ENCODE data around the gene RAB17.

RAB17 gene

DNA sequence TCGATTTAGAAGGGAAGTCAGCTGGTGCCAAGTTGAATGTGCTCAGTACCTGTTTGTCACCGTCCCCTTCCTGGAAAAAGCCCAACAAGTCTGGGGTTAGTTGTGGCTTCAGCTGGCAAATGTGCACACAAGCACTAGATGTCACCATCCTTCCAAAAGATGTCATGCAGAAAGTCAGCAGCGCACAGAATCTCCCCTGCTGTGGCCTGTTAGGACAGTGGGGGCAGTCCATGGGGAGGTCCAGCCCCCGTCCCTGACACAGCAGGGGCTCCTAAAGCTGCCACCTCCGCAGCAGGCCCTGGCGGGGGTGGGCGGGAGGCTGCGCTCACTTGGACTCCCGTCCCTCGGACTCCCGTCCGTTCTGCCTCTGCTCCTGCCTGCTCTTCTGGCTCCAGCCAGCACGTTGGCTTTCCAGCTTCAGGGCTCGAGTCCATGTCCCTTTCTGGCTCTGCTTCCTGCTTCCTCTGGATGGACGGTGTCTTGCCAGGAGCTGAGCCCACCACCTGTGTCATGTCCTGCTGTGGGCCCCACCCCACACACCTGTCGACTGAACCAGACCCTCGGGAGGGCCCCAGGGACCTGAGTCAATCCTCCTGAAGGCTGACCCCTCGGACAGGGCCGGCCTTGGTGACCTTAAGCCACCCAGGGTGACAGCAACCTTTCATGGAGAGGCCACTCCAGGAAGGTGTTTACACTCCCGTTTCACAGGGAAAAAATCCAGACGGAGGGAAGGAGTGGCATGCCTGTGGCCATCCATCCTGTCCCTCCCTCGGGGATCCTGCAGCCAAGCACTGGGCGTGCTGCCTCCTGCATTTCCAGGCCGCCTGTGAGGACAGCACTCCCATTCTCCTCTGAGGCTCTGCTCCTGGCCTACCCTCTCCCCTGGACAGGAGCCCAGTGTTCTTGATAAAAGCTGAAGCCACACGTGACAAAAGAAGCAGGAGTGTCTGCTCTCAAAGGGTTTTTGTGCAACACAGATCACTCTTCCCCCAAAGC, 8.5 kb downstream of the RAB17 start:
- peak; percentile 52 for DNase-seq (ENCODE audit: low read depth)
- H3K4me3 ChIP-seq (ENCODE audit: low read length) = no peak overlapping the region
- TF ChIP-seq, protein P1, sequence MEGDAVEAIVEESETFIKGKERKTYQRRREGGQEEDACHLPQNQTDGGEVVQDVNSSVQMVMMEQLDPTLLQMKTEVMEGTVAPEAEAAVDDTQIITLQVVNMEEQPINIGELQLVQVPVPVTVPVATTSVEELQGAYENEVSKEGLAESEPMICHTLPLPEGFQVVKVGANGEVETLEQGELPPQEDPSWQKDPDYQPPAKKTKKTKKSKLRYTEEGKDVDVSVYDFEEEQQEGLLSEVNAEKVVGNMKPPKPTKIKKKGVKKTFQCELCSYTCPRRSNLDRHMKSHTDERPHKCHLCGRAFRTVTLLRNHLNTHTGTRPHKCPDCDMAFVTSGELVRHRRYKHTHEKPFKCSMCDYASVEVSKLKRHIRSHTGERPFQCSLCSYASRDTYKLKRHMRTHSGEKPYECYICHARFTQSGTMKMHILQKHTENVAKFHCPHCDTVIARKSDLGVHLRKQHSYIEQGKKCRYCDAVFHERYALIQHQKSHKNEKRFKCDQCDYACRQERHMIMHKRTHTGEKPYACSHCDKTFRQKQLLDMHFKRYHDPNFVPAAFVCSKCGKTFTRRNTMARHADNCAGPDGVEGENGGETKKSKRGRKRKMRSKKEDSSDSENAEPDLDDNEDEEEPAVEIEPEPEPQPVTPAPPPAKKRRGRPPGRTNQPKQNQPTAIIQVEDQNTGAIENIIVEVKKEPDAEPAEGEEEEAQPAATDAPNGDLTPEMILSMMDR (IDR thresholded peaks at IDR 0.05; ENCODE audit: insufficient read depth, low read depth, low read length, missing control alignments) = peak; percentile 53

DNA sequence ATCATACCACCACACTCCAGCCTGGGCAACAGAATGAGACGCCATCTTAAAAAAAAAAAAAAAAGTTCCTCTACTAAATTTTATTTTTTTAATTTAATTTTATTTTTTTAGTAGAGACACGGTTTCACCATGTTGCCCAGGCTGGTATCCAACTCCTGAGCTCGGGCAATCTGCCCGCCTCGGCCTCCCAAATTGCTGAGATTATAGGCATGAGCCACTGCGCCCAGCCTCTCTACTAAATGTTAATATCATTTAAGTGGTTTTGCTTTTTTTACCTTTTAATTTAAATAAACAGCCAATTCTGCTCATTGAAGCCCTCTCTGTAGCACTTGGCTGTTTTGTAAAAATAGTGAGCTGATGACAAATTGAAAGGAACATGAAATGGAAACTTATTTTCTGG, 9.2 kb downstream of the RAB17 start:
- no peak for DNase-seq (ENCODE audit: low read depth)
- TF ChIP-seq, protein P1 (IDR thresholded peaks at IDR 0.05; ENCODE audit: insufficient read depth, low read depth, low read length, missing control alignments) = no peak
- no peak overlapping the region for H3K4me3 ChIP-seq (ENCODE audit: low read length)

DNA sequence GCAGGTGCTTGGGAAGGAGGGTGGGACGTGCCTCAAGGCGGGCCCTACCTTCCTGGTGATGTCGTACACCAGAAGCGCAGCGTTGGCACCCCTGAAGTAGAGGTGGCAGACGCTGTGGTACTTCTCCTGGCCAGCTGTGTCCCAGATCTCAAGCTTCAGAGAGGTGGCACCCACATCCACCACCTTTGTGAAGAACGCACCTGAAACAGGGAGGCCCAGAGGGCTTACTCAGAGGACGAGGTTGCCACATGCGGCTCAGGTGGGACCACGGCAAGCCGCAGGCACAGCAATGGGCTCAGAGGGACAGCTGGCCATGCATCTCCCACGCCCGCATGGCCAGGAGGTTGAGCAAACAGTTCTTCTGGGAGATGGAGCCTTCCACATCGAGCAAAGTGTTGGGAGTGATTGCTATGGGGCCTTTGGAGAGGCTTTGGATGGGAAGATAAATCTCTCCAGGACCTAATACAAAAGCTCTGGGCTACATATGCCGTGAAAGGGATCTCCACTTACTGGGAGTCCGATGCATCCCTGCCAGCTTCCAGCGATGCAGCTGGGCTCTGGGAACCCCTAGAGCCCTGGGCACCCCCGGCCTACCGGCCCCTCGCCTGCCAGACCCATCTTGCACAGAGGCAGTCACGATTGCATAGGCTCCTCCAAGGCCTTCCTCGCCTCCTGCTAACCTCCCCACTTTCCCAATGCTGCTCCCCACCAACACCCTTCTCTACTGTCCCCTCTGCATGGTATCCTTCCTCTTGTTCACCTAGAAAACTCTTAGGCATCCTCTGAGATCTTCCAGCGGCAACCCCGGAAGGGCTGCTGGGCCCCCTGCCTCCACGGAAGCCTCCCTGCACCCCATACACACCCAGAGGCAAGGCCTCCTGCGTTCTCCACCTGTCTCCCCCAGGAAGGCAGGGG, 12.3 kb downstream of the RAB17 start:
- TF ChIP-seq, protein P1 (IDR thresholded peaks at IDR 0.05; ENCODE audit: insufficient read depth, low read depth, low read length, missing control alignments) = no peak
- no peak for DNase-seq (ENCODE audit: low read depth)
- no peak overlapping the region for H3K4me3 ChIP-seq (ENCODE audit: low read length)

DNA sequence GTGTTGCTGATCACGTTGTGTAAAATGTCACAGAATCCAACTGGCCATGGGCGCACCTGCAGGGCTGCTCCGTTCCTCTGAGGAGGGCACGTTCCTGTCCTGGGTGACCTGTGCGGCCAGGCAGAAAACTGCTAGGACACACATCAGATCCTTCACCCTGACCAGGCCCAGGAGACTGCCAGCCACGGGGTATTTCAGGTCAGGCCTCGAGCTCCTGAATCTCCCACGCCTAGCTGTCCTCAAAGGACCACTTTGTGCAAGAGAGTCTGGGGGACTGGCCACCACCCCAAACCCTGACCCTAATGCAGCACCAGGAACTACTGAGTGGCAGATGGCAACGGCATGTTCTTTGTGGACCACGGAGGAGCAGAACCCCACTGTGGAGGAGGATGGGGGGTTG, 13.1 kb downstream of the RAB17 start:
- DNase-seq (ENCODE audit: low read depth) = no peak
- H3K4me3 ChIP-seq (ENCODE audit: low read length) = no peak overlapping the region
- TF ChIP-seq, protein P1 (IDR thresholded peaks at IDR 0.05; ENCODE audit: insufficient read depth, low read depth, low read length, missing control alignments) = no peak

DNA sequence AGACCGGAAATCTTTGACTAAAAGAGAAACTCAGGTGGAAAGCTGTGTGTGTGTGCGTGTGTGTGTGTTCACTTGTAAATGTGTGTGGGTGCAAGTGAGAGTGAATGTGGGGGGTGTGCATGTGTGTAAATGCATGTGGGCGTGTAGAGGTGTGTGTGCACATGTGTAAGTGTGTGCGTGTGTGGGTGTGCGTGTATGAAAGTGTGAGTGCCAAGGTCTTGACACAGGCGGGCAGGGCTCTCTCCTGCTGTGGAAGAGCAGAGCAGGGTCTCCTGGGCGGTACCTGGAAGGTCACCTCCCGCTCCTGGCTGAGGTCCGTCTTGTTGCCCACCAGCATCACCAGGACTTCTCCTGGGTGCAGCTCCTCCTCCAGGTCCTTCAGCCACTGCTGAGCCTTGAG, 13.6 kb downstream of the RAB17 start:
- DNase-seq (ENCODE audit: low read depth) = no peak
- H3K4me3 ChIP-seq (ENCODE audit: low read length) = no peak overlapping the region
- TF ChIP-seq, protein P1 (IDR thresholded peaks at IDR 0.05; ENCODE audit: insufficient read depth, low read depth, low read length, missing control alignments) = no peak

DNA sequence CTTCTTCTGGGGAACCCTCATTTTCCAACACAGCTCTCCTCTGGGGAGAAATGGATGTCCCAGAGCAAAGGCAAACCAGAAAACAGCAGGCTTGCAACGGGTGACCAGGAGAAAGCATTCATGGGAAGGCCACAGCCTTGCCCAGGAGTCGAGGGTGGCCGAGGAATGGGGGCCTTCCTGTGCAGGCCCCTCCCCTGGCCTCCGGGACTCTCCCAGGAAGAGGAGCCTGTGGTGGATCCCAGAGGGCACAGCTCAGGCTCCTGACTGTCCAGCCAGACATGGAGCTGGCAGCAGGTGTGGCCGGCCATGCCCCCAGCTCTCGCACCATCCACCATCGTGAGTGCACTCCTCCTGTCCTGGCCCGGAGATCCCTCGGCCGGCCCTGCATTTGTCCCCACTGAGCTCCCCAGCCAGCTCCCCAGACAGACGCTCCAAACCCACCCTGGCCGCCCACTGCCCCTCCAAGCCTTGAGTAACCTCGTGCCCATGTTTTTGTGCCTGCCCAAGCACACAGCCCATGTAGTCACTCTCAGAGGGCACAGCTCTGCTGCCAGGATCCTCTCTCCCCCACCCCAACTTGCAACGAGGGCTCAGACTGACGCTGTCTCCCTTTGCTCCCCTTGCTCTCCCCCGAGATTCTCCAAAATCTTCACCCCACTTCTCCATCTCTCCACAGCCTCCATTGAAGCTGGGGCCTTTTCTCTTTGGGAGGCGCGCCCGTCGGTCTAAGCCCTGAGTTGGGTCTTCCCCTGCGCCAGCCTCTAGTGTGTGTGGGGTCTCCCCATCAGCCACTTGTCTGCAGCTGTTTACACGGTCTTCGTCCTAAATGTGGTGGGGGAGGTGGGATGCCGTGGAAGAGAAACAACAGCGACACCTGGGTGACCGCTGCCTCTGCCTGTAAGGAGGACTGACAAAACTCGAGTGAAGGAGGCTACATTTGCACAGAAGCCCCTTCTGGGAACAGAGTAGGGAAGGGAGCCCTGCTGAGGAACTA, 14.4 kb downstream of the RAB17 start:
- no peak for DNase-seq (ENCODE audit: low read depth)
- TF ChIP-seq, protein P1 (IDR thresholded peaks at IDR 0.05; ENCODE audit: insufficient read depth, low read depth, low read length, missing control alignments) = no peak
- H3K4me3 ChIP-seq (ENCODE audit: low read length) = no peak overlapping the region

All from epithelial cell of esophagus (primary cell).